8988T (cell line): ENCODE results near the gene LENEP.

Experiments
- DNase-seq: peaks from one replicate; pipeline ENCODE4 v3.0.0; 2011

LENEP gene

DNA sequence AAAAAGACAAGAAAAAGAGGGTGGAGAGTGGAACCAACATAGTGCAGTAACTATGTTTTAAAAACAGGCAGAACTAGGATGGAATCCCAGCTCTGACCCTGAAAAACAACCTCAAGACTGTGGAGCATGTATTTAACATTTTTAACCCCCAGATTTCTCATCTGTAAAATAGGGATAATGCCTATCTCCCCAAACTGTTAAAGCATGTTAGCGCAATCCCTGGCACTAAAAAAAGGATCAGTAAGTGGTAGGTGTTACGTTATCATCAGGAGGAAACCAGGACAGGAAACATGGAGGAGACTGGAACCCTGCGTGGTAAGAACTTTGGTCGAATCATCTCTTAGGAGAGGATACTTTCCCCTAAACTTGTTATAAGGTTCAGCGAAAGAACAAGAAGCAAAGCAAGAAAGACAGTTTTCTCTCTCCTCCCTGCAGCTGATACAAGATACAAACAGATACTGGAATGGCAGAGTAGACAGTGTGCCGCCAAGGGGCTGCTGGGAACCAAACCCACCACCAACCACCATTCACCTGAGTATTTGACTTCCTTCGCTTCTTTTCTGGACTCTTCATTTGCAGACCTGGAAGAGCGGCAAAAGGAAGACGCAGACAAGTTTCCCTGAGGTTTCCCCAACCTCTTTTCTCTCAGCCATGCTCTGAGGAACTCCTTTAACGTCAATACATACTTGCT is 32.8 kb upstream of the LENEP start:
- DNase-seq, result no peak

DNA sequence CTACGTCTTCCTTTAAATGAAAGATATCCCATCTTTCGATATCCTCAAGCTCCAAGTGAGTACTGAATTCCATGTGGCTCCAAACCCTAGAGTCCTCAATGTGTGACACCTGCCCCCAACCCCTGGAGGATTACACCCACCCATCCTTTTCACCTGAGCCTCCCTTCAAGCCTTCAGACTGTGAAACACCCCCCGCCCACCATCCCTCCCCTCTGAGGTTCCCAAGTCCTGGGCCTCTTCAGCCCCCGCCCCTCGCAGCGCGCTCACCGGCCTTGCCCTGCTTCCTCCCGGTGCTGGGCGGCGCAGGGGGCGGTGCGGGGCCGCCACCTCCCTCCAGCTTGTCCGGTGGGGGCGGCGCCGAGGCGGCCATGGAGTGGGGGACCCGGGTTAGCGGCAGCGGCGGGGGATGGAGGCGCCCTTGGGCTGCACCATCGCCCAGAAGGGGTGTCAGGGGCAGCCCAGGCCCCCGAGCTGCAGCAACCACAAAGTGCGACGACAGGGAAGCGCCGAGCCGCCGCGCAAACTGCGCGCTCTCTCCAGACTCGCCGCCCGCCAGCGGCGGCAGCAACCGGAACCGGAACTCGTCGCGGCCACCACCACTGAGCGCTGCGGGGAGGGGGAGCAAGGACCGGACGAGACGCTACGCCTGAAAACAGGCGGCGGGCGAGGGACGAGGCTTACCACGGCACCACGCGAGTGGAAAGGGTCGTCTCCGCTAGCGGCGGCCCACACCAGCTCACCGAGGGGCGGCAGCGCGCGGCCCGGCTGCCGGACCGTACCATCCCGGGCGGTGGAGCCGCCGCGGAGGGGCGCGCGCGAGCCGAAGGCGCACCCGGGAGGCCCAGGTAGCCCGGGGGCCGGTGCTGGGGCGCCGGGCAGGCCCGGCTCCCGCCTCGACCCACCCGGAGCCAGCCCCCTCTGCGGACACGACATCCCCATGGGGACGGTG is 31.9 kb upstream of the LENEP start, which contains the start of gene PYGO2:
Gene PYGO2, minus strand, starts transcription at position 576 of the 949 bp plus-strand sequence. Its CDS starts 206 bp downstream, at position 370.
- peak; percentile 91 for DNase-seq

GRCh38 chr1:154962156-154962749 is 31.1 kb upstream of the LENEP start:
- DNase-seq, result no peak

GRCh38 chr1:154962795-154963330 is 30.5 kb upstream of the LENEP start:
- DNase-seq, result no peak

GRCh38 chr1:154963643-154964042 is 29.7 kb upstream of the LENEP start:
- DNase-seq, result no peak

DNA sequence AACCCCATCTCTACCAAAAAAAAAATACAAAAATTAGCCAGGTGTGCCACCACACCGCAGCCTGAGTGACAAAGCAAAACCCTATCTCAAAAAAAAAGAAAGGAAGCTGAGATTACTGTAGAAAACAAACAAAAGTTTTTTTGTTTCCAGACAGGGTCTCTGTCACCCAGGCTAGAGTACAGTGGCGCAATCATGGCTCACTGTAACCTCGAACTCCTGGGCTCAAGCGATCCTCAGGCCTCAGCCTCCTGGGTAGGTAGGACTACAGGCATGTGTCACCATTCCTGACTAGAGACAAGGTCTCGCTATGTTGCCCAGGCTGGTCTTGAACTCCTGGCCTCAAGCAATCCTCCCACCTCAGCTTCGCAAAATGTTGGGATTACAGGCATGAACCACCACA is 29.0 kb upstream of the LENEP start:
- no peak for DNase-seq

GRCh38 chr1:154966111-154966510 is 27.3 kb upstream of the LENEP start:
- no peak for DNase-seq

DNA sequence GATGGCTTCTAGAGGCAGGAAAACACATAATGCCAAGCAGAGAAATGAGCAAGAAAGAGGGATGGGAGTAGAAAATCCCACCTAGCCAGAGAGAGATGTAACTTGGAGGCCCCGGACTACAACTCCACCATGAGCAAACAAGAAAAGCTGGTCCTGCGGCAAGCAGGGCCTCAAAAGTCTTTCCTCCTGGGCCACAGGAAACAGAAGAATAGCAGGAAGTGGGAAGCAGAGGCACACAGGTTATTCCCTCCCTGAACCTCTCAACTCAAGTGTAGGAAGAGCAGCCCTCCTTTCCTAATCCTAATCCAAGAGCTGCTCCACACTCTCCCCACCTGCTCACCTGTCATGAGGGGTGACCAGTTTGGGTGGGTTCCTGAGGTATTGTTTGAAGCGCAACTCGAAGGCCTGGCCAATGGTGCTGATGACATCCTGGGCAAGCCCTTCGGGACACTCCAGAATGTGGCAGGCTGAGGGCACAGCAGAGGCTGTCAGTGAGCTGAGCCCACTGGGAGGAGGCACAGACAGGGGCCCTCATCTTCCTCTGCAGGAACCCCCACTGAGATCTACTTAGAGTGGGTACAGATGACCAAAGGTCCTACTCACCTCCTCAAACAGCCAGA is 25.9 kb upstream of the LENEP start:
- no peak for DNase-seq

DNA sequence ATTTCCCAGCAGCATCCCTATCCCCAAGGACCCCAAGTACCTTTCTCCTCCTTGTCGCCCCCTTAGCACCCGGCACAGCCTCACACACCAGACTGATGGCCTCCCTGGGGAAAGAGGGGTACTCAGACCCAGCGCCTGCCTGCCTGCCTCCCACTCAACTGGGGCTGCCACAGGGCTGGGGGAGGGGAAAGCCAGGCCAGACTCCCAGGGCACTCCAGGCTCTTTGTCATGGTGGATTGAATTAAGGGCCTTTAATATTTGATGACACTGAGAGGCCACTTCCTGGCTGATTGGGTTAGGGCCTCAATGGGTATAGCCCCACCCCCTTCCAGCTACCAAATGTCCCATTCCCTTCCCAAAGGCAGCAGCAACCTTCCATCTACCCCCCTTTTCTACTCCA is 24.7 kb upstream of the LENEP start:
- no peak for DNase-seq

GRCh38 chr1:154969246-154969645 is 24.1 kb upstream of the LENEP start:
- no peak for DNase-seq

GRCh38 chr1:154969860-154970452 is 23.4 kb upstream of the LENEP start:
- no peak for DNase-seq

DNA sequence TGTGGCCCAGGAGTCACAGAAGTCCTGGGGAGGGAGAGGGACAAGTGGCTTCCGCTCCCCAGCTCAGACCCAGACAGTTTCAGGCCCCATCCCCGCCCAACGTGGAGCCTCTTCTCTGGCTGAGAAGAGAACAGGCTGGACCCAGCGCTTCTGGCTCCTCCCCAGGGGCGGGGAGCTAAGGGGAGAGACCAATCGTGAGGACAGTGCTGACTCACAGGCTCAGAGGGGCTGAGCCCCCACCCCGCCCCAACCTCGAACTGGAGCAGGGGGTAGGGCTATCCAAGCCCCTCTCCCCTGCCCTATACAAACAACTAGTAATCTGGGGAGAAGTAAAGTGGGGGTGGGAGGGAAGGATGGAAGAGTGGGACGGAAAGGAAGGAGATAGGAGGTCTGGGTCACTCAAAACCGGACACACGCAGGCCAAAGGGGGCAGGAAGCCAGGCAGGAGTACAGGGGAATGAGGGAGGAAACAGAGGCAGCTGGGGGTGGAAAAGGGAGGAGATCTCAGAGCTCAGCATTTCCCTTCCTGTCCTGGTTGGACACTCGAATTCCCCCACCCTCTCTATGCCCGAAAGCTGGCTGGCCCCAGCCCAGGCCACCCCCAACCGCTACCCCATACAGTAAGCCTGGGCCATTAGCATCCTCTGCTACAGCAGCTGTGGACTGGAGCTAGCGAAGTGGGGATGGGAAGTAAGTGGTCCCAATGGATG is 22.6 kb upstream of the LENEP start, which contains the start of gene SHC1:
Gene SHC1, minus strand, starts transcription at position 117 of the 710 bp plus-strand sequence. CDS start 221 bp downstream, outside the sequence.
- peak; percentile 89 for DNase-seq

GRCh38 chr1:154971341-154971998 is 21.9 kb upstream of the LENEP start:
- DNase-seq, result no peak

DNA sequence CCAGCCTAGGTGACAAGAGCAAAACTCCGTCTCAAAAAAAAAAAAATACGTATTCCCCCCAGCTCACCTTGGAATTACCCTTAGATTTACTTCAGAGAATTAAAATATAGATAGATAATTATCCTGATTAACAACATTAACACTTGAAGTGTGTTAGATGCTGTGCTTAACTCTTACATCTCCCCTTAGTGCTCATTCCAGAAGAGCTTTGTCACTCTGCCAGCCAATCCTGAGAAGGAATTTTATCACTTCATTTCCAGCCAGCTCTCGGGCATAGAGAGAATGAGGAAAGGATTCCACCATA is 21.2 kb upstream of the LENEP start:
- DNase-seq, result no peak

- peak; percentile 54 for DNase-seq
These were observed 20.7 kb upstream of the LENEP start for GRCh38 chr1:154972517-154973343.

DNA sequence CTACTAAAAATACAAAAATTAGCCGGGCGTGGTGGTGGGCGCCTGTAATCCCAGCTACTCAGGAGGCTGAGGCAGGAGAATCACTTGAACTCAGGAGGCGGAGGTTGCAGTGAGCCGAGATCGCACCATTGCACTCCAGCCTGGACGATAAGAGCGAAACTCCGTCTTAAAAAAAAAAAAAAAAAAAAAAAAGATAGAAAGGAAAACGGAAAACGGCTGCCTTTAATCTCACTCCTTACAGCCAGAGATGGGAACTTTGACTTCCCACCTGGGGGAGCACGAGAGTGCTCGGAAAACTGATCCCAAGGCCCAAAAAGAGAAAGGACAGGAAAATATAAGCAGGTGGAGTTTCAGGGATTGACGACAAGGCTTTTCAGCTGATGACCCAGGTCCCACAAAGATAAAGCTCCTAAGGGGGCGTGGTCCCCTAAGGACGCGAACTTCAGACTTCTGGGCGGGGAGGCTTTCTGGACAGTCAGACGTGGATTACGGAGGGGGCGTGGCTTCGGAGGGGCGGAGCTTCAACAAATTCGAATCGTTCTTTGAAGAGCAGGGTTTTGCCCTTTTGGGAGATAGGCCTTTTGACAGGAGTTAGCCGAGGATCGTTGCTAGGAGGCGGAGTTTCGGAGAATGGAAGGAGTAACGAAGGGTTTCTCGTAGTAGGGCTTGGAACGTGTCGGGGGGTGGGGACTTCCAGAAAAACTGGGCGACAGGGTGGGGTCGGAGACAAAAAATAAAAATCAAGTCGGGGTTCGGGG is 19.9 kb upstream of the LENEP start:
- peak; percentile 53 for DNase-seq

- DNase-seq, result peak; percentile 78
These were observed 19.1 kb upstream of the LENEP start, which contains the start of gene CKS1B for GRCh38 chr1:154974102-154974807. Gene CKS1B, plus strand, starts transcription at chr1:154974681. Its CDS starts 65 bp downstream, at chr1:154974746.

GRCh38 chr1:154974808-154975408 is 18.5 kb upstream of the LENEP start:
- DNase-seq, result peak; percentile 73
